Stimulated activated CD4-positive, alpha-beta T cell treated with anti-CD3 and anti-CD28 coated beads, Interleukin-12 subunit alpha, Interleukin-12 subunit beta, amount 100 ng/mL, for 4 hours (primary cell): ENCODE measurements around the gene TEX52.
"Not testable (repeated sequence)": the region's sequence is repeated elsewhere in the genome, so short reads cannot be mapped to it uniquely, and the experiment has no call there.

Experiments
- DNase-seq: peaks from one replicate; pipeline ENCODE4 v3.0.0-alpha.2; 2020

TEX52 gene

DNA sequence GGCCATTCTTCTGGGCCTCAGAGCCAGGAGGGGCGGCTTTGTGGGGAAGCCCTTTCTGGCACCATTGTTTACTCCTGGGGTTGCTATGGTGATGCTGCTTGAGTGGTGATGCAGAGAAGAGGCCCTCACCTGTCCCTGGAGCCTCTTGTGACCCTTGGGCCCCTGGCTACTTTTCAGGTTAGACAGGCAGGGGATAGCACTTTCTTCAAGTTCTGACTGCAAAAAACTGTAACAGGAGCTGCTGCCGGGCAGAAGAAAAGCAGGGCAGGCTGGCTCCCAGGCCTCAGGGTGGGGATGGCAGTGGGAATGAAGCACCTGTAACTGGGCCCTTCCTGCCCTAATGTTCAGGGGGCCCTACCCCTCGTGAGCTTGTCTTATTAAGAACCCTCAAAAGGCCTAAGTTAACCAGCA is at the start of gene TEX52:
Gene TEX52, minus strand, starts transcription at position 19 of the 411 bp plus-strand sequence. Its CDS starts 13 bp downstream, at position 6.
- DNase-seq = no peak

DNA sequence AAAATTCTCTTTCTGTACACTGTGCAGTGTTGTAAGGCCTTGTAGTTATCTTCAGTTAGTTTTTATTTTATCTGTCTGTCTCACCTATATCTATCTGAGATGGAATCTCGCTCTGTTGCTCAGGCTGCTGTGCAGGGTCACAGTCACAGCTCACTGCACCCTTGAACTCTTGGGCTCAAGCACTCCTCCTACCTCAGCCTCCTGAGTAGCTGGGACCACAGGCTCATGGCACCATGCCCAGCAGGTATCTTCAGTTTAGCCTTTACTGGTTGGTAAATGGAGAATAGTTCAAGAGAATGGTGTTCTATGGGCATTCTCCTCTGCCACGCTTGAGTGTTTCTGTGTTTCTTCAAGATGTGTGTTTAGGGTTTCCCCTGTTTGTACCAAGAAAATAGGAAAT is 47.4 kb upstream of the TEX52 start:
- no peak for DNase-seq

DNA sequence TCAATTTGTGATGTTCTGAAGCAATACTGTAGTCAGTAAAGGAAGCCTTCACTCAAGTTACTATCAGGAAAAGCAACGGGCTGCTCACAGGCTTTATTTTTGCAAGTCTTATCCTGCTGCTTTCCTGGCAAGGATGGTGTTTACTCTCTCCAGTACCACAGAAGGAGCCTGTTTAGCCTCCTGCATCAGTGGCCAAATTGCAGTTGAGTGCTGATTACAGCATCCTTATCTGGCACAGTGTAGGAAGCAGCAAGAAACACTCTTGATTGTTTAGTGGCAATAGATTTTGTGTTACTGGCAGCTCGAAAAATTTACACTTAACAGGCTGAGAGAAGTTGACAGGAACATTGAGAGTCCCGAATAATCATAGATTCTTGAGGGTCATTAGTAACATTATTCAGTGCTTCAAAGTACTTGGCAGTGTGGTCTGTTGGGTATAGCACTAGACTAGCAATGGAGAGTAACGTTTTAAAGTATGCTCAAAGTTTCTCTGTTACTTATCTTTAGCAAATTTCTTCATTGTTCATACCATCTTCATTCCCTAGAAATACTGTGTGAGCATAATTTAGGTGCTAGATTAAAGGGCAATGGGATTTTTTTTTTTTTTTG is 45.5 kb upstream of the TEX52 start:
- DNase-seq = no peak

DNA sequence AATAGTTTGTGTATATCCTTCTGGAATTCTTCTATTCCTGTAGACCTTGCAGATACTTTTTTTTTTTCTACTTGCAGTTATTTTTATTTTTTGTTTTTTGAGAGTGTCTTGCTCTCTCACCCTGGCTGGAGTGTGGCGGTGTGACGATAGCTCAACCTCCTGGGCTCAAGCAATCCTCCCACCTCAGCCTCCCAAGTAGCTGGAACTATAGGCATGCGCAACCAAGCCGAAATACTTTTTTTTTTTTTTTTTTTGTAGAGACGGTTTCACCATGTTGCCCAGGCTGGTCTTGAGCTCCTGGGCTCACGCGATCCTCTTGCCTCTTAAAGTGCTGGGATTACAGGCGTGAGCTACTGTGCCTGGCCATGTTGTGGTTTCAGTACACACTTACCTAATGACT is 43.8 kb upstream of the TEX52 start:
- DNase-seq = no peak

GRCh38 chr12:2897418-2897817 is 40.6 kb upstream of the TEX52 start:
- no peak for DNase-seq

- DNase-seq = no peak
Measured at GRCh38 chr12:2895511-2895910, 38.7 kb upstream of the TEX52 start.

- no peak for DNase-seq
Measured at GRCh38 chr12:2895051-2895451, 38.2 kb upstream of the TEX52 start.

DNA sequence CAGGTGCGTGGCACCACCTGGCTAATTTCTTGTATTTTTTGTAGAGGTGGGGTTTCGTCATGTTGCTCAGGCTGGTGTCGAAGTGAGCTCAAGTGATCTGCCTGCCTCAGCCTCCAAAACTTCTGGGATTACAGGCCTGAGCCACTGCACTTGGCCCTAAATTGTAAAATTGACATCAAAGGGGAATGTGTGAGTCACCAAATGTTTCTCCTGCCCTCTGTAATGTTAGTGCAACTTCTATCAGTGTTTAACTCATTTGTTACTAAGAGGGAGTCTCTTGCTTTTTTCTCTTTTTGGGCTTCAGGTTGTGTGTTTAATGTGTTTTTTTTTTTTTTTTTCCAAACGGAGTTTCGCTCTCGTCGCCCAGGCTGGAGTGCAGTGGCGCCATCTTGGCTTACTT is 36.2 kb upstream of the TEX52 start:
- DNase-seq = no peak

GRCh38 chr12:2892246-2892645 is 35.4 kb upstream of the TEX52 start:
- DNase-seq = no peak

GRCh38 chr12:2891240-2892053 is 34.6 kb upstream of the TEX52 start:
- no peak for DNase-seq

DNA sequence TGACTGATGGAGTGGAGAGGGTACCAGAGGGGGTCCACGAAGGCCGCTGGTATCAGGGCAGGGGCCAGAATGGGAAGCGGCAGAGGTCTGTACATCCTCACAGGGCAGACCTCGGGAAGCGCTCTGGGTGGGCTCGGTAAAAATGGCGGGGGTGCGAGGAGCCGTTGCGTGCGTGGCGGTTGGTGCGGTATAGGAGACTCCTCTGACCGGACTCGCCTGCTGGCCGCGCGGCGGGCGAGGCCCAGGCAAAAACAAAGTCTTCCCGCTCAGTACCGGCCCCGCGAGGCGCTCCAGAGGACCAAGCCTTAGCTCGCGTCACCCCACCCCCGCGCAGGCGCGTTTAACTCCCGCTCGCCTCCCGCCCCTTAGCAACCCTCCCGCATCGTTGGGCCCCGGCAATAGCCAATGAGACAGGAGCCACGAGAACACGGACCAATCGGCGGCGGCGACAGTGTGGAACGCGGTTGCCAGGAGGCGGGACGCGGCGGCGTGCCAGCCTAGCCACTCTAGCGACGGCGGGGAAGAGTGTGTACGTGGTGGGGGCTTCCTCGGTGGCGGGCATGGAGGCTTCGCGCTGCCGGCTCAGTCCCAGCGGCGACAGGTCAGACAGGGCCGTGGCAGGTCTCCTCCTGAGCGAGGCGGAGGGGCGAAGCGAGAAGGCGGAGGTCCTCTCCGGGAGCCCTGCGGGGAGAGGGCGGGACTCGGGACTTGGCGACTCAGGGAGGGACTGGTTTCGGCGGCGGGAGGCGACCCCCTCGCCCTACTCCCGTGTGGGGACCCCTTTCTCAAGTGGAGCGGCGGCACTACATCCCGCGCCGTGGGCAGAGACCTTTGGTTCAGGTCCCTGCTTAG is 33.8 kb upstream of the TEX52 start, which contains the start of gene TULP3:
Gene TULP3, plus strand, starts transcription at position 504 of the 852 bp plus-strand sequence. Its CDS starts 57 bp downstream, at position 561.
- DNase-seq = peak; percentile 97

DNA sequence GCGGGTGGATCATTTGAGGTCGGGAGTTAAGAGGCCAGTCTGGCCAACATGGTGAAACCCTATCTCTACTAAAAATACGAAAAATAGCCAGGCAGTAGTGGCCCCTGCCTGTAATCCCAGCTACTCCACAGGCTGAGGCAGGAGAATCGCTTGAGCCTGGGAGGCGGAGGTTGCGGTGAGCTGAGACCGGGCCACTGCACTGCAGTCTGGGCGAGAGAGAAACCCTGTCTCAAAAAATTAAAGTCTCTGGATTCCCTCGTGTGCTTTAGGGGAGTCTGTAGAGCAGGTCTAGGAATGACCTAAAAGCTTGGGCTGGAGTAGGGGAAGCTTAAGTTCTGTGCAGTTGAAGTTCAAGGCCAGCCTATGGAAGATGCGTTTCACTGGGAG is 33.2 kb upstream of the TEX52 start:
- no peak for DNase-seq

GRCh38 chr12:2886768-2887450 is 30.1 kb upstream of the TEX52 start:
- DNase-seq = no peak

GRCh38 chr12:2884810-2885209 is 28.0 kb upstream of the TEX52 start:
- DNase-seq = no peak

DNA sequence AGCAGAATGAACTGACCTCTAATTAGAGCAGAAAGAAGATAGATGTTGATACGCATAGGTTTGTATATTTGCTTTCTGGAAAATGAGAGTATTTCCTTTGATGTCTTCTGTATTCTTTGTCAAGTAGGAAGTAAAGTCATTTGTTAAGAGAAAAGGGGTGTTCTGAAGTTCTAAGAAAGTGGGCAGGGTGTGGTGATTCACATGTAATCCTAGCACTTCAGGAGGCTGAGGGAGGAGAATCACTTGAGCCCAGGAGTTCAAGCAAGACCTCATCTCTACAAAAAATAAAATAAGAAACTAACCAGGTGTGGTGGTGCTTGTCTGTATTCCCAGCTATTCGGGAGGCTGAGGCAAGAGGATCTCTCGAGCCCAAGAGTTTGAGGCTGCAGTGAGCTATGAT is 23.0 kb upstream of the TEX52 start:
- no peak for DNase-seq

DNA sequence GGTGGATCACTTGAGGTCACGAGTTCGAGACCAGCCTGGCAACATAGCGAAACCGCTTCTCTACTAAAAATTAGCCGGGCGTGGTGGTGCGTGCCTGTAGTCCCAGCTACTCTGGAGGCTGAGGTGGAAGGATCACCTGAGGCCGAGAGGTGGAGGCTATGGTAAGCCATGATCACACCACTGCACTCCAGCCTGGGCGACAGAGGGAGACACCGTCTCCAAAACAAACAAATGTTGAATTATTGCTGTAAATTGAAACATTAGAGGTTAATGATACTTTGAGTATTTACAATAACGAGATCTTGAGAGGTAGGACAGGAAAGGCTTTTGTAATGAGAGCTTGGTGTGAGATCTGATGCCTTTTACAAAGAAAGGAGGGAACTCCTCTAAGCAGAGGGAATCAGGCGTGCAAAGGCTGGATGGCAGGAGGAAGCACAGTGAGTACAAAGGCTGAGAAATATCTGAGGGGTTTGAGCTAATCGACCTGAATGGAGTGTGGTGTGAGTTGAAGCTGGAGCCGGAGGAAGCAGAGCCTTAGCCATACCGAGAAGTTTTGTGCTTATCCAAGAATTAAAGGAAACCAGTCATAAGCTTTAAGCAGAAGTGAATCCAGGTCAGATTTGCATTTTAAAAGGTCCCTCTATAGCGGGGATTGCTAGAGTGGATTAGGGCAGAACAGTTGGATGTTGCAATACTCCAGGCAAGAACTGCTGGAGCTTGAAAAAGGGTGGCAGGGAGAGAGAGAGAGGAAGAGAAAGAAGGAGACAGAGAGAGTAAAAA is 21.3 kb upstream of the TEX52 start:
- DNase-seq = no peak

- peak; percentile 83 for DNase-seq
Measured at GRCh38 chr12:2877047-2877952, 20.5 kb upstream of the TEX52 start, which contains the start of the genes FOXM1 and RHNO1. TSS of gene FOXM1 (minus strand) at chr12:2877174. CDS start at chr12:2874478, 2,696 bp downstream. TSS of gene RHNO1 (plus strand) at chr12:2877223. CDS start at chr12:2885367, 8,144 bp downstream.

DNA sequence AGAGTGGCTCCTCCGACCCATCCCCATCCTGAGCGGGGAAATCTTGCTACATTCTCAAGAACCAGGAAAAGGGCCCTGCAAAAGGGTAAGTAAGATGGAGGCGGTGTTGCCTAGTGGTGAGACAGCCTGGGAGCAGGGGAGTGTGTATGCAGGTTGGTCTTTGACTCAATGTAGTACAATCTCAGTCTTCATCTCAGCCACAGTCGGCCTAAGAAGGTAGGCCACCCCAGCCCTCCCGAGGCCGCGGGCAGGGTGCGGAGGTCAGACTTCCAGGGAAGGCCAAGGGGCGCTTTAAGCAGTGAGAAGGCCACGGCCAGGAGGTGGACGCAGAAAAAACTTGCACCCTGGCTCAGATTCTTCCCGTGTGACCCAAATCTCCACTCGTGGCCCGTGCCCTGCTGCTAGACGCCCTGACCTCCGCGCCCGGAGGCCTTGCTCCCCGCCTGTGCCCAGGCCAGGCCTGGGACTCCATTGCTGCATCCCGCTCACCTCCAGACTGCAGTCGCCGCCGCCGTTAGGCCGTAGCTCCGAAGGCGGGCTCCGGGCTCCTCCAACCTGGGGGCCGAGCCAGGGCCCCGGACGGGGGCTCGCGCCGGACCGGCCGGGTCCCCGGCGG is 19.7 kb upstream of the TEX52 start:
- no peak for DNase-seq

DNA sequence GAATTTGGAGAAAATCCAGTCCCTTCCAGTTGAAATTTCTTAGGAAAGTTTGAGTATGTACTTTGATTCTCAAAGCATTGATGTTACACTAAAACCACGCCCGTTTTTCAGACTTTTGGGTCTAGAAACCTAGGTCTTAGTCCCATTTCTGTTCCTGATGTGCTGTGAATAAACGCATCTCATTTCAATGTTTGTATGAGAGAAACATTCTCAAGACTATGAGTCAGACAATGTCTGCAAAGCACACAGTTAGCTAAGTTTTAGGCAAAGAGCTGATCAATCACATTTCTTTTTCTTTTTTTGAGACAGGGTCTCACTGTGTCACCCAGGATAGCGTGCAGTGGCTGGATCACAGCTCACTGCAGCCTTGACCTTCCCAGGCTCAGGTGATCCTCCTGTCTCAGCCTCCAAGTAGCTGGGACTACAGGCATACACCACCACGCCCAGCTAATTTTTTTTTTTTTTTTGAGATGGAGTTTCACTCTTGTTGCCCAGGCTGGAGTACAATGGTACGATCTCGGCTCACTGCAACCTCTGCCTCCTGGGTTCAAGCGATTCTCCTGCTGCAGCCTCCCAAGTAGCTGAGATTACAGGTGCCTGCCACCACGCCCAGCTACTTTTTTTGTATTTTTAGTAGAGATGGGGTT is 12.3 kb upstream of the TEX52 start:
- not testable (repeated sequence) for DNase-seq

- no peak for DNase-seq
Measured at GRCh38 chr12:2864198-2864597, 7.4 kb upstream of the TEX52 start.
